Measurements from ENCODE around the gene KIF21B.

Gene KIF21B, protein sequence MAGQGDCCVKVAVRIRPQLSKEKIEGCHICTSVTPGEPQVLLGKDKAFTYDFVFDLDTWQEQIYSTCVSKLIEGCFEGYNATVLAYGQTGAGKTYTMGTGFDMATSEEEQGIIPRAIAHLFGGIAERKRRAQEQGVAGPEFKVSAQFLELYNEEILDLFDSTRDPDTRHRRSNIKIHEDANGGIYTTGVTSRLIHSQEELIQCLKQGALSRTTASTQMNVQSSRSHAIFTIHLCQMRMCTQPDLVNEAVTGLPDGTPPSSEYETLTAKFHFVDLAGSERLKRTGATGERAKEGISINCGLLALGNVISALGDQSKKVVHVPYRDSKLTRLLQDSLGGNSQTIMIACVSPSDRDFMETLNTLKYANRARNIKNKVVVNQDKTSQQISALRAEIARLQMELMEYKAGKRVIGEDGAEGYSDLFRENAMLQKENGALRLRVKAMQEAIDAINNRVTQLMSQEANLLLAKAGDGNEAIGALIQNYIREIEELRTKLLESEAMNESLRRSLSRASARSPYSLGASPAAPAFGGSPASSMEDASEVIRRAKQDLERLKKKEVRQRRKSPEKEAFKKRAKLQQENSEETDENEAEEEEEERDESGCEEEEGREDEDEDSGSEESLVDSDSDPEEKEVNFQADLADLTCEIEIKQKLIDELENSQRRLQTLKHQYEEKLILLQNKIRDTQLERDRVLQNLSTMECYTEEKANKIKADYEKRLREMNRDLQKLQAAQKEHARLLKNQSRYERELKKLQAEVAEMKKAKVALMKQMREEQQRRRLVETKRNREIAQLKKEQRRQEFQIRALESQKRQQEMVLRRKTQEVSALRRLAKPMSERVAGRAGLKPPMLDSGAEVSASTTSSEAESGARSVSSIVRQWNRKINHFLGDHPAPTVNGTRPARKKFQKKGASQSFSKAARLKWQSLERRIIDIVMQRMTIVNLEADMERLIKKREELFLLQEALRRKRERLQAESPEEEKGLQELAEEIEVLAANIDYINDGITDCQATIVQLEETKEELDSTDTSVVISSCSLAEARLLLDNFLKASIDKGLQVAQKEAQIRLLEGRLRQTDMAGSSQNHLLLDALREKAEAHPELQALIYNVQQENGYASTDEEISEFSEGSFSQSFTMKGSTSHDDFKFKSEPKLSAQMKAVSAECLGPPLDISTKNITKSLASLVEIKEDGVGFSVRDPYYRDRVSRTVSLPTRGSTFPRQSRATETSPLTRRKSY (N-terminal part only)

GRCh38 chr1:201023517-201023902 lies at the start of gene KIF21B:
TSS of gene KIF21B (minus strand) at chr1:201023714. CDS start at chr1:201023383, 331 bp downstream.
- TF ChIP-seq GATA3 (IDR thresholded peaks at IDR 0.05; ENCODE audit: low read depth, low read length) = no peak

- TF ChIP-seq GATA2 (IDR thresholded peaks at IDR 0.05; ENCODE audit: low read depth, low read length) (no peak), GATA3 (IDR thresholded peaks at IDR 0.05; ENCODE audit: low read depth, low read length) (no peak)
Measured at GRCh38 chr1:201072922-201073321, 49.4 kb upstream of the KIF21B start.

DNA sequence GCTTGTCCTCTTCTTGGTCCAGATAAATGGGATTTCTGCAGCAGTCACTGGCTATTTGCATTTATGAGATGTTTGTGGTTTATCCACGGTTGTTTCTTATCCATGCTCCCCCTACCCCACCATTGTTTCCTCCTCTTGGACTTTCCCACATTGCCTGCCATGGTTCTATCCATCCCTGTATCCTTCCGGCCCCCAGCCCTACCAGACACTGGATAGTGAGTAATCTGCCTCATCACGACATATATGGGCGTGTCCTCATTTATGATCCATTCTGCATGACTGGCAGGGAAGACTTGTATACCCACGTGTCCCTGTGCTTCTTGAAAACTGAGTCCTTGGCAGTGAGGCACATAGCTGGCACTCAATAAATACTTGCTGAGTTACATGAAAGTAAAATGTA lies 48.6 kb upstream of the KIF21B start:
- TF ChIP-seq GATA3 (IDR thresholded peaks at IDR 0.05; ENCODE audit: low read depth, low read length) (no peak), GATA2 (IDR thresholded peaks at IDR 0.05; ENCODE audit: low read depth, low read length) (no peak)

DNA sequence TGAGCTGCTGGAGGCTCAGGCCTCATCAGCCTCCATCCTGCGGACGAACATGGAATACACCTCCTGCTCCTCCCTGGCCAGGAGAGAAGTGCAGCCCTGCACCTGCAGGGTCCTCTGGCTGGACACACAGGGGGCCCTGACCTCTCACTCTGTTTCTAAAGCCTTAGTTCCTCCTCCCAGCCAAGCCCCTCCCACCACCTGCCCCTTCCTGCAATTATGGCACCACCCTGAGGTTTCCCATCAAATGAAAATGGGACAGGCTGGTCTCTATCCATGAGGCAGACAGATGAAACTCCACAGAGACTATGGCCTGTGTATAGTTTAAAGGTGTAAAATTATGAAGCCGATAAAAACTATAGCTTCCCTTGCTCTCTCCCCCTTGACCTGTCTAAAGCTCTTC lies 46.1 kb upstream of the KIF21B start:
- TF ChIP-seq GATA2 (IDR thresholded peaks at IDR 0.05; ENCODE audit: low read depth, low read length) (no peak), GATA3 (IDR thresholded peaks at IDR 0.05; ENCODE audit: low read depth, low read length) (no peak)

GRCh38 chr1:201068976-201069375 lies 45.5 kb upstream of the KIF21B start:
- TF ChIP-seq GATA3 (IDR thresholded peaks at IDR 0.05; ENCODE audit: low read depth, low read length) (no peak), GATA2 (IDR thresholded peaks at IDR 0.05; ENCODE audit: low read depth, low read length) (no peak)

- TF ChIP-seq GATA2 (IDR thresholded peaks at IDR 0.05; ENCODE audit: low read depth, low read length) (no peak), GATA3 (IDR thresholded peaks at IDR 0.05; ENCODE audit: low read depth, low read length) (no peak)
Measured at GRCh38 chr1:201066986-201067385, 43.5 kb upstream of the KIF21B start.

- TF ChIP-seq GATA3 (IDR thresholded peaks at IDR 0.05; ENCODE audit: low read depth, low read length) (no peak), GATA2 (IDR thresholded peaks at IDR 0.05; ENCODE audit: low read depth, low read length) (no peak)
Measured at GRCh38 chr1:201065686-201066085, 42.2 kb upstream of the KIF21B start.

DNA sequence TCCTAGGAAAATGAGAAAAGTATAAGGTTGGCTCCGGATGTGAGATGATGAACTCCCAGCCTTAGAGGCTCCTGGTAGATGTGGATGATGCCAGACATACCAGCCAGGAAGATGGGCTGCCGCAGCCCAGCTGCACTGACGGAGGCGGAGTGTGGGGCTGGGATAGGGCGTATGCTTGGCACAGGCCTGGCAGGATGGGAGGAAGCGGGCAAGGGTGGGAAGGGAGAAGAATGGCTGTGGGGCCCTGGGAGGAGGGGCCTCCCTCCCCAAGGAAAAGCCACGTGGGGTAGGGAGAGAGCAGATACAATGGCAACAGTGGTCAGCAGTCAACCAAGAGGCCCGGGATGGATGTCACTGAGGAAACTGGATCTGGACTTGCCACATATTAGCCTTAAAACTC lies 41.3 kb upstream of the KIF21B start:
- no peak for TF ChIP-seq GATA3 (IDR thresholded peaks at IDR 0.05; ENCODE audit: low read depth, low read length)
- TF ChIP-seq GATA2 (IDR thresholded peaks at IDR 0.05; ENCODE audit: low read depth, low read length) = no peak

- TF ChIP-seq GATA3 (IDR thresholded peaks at IDR 0.05; ENCODE audit: low read depth, low read length) (no peak), GATA2 (IDR thresholded peaks at IDR 0.05; ENCODE audit: low read depth, low read length) (no peak)
Measured at GRCh38 chr1:201063145-201063544, 39.6 kb upstream of the KIF21B start.

DNA sequence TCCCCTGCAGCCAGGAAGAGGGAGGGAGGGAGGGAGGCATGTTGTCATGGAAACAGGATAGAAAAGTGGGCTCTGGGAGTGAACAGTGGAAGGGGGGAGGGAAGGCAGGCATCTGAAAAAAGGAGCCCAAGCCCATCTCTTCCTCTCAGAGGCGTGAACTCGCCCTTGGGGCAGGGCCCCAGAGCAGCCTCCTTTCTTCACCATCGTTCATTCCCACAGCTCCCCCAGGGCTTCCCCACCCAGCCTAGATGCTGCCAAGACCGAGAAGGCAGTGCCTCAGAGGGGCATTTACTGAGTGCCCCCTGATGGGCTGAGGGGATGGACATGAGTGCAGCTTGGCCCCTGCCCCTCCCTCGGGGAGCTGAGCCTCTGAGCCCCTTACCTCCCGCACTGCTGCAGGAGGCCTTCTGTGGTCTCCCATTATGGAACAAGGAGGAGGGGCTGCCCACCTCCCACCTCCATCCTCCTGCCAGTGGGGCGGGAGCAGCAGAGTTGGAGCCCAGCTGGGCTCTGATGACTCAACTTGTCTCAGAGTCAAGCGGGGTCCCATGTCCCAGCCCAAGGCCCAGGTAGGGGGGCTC lies 39.1 kb upstream of the KIF21B start:
- TF ChIP-seq GATA2 (IDR thresholded peaks at IDR 0.05; ENCODE audit: low read depth, low read length) = no peak
- no peak for TF ChIP-seq GATA3 (IDR thresholded peaks at IDR 0.05; ENCODE audit: low read depth, low read length)

GRCh38 chr1:201061886-201062285 lies 38.4 kb upstream of the KIF21B start:
- TF ChIP-seq GATA2 (IDR thresholded peaks at IDR 0.05; ENCODE audit: low read depth, low read length) (no peak), GATA3 (IDR thresholded peaks at IDR 0.05; ENCODE audit: low read depth, low read length) (no peak)

GRCh38 chr1:201061049-201061448 lies 37.5 kb upstream of the KIF21B start:
- TF ChIP-seq GATA3 (IDR thresholded peaks at IDR 0.05; ENCODE audit: low read depth, low read length) (no peak), GATA2 (IDR thresholded peaks at IDR 0.05; ENCODE audit: low read depth, low read length) (no peak)

GRCh38 chr1:201060586-201060985 lies 37.1 kb upstream of the KIF21B start:
- TF ChIP-seq GATA2 (IDR thresholded peaks at IDR 0.05; ENCODE audit: low read depth, low read length) (no peak), GATA3 (IDR thresholded peaks at IDR 0.05; ENCODE audit: low read depth, low read length) (no peak)

Data from SH-SY5Y (cell line).